ENCODE results near the gene VIT. TPM values are rescaled to one million over a fixed set of nuclear protein-coding genes. Genes with fewer than 3 reads are reported as not detected.

The VIT gene
- total RNA-seq, result 2.6 TPM

DNA sequence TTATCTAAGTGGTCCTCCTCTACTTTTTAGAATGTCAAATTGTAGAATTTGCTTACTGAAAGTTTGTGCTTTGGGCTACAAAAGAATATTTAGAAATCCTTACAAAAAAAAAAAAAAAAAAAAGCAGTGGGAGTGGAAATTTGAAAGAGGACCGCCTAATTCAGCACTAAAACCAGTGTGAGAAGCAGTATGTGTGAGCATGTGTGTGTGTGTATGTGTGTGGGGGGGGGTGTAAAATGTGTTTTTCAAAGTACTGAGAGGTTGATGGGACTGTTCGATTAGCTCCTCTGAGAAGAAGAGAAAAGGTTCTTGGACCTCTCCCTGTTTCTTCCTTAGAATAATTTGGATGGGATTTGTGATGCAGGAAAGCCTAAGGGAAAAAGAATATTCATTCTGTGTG, at the start of gene VIT:
VIT (plus strand) TSS at position 175 of the 400 bp plus-strand sequence. CDS start 19,664 bp downstream, outside the sequence.
- ATAC-seq, result no peak

GRCh38 chr2:36650031-36650829, 46.3 kb upstream of the VIT start:
- peak; percentile 89 for ATAC-seq

- no peak for ATAC-seq
Measured at GRCh38 chr2:36653155-36653554, 43.4 kb upstream of the VIT start.

DNA sequence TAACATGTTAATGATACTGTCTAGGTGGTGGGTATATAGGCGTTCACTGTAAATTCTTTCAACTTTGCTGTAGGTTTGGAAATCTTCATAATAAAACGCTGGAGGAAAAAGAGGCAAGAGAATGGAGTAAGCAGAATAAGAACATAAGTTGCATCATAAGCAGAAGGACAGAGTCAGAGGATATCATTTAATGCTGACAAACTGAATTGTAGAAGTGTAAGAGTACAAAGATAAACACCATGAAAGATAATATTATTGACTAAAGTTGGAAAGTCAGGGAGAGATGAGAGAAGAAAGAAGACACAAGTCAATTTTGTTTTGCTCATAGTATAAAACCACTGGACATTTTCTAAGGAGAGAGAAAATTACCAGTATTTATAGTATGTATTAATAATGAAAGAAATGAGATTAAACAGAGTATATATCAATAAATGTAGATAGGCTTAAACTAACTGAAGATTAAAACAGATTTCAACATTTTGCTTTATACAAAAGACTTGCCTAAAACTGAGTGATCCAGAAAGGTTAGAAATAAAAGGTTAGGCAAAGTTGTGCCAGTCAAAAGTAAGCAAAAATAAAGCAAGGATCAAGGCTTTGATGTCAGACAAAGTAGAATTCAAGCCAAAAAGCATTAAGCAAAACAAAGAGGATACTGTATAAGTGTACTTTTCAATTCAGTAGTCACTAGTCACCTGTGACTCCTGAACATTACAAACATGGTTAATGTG, 42.4 kb upstream of the VIT start:
- ATAC-seq, result no peak

GRCh38 chr2:36655453-36655852, 41.1 kb upstream of the VIT start:
- ATAC-seq, result no peak

DNA sequence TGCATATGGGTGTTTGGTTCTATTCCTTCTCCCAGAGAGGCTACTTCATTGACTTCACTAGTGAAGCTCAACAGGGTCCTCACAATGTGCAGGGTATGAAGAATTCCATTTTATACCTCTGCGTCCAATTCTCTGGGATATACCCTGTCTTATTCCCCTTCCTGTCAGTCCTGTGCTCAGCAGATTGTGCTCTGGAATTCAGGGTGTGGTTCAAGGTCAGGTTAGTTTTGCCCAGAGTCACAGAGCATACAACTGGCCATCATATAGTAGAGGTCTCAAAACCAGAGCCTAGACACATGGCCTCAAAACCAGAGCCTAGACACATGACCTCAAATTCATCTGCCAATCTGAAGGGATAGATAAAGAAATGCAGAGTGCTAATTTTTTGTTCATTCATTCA, 38.8 kb upstream of the VIT start:
- ATAC-seq, result no peak

- ATAC-seq, result no peak
Measured at GRCh38 chr2:36658277-36658748, 38.2 kb upstream of the VIT start.

GRCh38 chr2:36659218-36659617, 37.3 kb upstream of the VIT start:
- no peak for ATAC-seq

DNA sequence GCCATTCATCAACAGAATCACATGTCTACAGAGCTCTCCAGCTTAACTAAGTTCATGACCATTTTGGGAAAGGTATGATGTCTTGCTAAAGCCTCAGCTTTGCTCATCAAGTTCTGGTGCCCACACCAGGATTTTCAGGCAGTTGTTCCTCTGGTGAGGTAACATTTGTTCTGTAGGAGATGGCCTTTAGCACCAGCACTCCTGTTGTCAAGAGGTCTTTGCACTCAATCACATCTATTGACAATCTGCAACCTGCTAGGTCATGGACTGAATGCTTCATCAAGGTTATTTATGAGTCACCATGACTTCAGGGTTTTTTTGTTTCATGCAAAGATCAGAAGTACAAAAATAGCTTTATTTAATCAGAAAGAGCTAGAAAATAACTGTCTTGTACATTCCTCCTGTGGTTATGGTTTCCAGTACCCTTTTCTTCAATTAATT, 36.6 kb upstream of the VIT start:
- ATAC-seq, result no peak

DNA sequence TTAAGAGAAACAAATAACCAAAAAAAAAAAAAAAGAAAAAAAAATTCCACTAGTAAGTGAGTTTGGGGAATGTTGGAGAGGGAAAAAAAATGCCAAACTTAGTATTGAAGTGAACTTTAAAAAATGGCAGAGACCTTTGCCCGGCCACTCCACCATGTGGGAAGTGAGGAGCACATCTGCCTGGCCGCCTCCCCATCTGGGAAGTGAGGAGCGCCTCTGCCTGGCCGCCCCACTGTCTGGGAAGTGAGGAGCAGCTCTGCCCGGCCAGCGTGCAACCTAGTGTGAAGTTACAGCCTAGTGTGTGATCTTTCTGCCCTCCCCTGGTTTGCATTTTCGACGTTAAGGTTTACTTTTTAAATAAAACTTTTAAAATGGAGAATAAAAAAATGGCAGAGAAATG, 33.9 kb upstream of the VIT start:
- no peak for ATAC-seq

DNA sequence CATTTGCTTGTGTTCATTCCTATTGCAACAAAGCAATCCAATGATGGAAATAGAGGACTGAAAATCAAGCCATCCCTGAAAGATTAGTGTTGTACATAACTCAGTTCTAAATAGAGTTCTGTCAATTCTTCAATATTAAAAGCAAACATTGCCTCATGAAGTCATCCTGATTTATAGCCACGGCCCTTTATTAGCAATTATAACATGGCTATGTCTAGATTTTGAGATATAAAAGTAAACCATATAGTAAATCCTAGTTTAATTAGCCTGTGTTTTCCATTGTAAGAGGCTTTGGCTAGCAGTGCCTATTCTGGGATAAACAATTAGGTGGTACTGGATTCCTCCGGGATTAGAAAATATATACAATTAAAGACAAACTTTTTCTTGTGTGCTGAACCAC, 33.2 kb upstream of the VIT start:
- no peak for ATAC-seq

GRCh38 chr2:36663851-36664695, 32.4 kb upstream of the VIT start:
- ATAC-seq, result peak; percentile 79

DNA sequence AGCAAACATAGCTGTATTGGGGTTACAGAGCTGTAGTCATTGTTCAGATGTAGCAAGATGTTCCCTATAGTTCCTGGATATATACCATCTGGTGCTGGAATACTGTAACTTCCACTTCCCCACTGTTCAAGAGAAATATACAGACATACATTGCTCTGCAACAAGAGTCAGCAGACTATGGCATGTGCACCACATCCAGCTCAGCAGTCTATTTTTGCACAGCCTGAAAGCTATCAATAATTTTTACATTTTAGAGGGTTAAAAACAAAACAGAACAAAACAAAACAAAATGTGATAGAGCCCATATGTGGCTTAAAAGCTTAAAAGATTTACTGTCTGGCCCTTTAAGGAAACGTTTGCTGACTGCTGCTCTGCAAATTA, 31.8 kb upstream of the VIT start:
- ATAC-seq, result no peak

DNA sequence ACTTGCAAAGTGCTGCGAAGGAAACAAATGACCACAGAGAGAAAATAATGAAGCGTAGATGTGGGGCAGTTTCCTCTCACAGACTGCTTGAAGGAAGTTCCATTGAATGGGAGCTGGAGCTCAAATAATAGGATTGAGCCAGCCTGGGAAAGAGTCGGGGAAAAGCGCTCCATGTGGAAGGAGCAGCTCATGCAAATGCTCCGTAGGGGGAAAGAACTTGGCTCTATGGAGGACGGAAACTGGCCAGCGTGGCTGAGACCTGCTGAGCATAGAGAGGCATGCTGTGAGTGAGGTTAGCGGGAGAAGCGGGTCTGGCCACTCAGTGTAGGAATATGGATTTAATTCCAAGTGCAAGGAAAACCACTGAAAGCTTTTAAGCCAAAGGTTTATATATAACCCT, 28.6 kb upstream of the VIT start:
- no peak for ATAC-seq

GRCh38 chr2:36670881-36671595, 25.5 kb upstream of the VIT start:
- ATAC-seq, result no peak

DNA sequence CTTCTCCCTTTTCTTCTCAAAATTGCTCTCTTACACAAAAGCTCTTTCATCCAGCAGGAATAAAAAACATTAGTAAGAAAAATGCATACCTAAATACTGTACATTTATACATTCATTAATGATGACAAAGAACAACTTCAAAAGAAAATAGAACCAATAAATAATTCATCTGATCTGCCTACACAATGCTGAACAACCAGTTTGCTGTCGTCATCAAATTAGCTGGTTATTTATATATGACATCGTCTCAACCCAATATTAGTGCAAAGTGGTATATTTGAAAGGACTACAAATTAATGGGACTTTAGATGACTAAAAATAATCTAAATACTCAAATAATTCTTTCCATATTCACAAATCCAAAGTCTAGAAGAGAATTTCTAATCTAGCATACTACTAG, 24.8 kb upstream of the VIT start:
- ATAC-seq, result no peak

- no peak for ATAC-seq
Measured at GRCh38 chr2:36672199-36672598, 24.3 kb upstream of the VIT start.

- no peak for ATAC-seq
Measured at GRCh38 chr2:36675579-36676282, 20.8 kb upstream of the VIT start.

GRCh38 chr2:36676364-36676763, 20.1 kb upstream of the VIT start:
- ATAC-seq, result no peak

DNA sequence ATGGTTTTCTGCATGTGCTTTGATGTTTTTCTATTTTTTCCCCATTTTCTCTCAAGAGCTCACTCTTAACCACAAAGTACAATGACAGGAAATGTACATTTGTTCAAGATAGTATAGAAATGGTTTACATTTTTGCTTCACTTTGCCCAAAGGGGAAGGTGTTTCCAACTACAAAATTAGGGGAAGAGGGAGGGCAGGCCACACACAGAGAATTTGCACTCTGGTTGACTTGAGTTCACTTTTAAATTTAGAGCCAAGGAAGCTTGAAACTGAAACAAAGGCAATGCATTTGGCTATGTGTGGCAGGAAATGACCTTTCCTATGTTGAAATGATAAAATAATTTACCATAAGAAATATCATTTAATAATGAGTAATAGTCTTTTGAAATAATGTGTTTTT, 19.1 kb upstream of the VIT start:
- ATAC-seq, result no peak

DNA sequence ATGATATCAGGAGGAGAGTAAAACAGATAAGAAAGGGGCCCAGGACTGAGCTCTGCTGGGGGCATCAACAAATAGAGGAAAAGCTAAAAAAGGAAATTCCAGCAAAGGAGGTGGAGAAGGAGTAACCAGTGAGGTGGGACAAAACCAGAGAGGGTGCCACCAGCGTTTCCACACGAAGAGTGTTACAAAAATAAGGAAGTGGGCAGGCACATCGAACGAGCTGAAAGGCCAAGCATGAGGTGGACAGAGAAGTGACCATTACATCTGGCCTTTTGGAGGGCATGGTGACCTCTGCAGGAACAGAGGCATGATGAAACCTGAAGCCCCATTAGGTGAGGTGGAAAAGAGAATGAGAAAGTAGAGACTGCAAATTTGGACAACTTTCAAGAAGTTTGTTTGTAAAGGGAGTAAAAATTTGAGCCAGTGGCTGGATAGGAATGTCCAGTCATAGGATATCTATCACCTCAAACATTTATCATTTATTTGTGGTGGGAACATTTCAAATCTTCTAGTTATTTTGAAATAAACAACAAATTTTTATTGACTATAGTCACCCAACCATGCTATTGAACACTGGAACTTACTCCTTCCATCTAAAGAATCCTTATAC, 18.4 kb upstream of the VIT start:
- no peak for ATAC-seq
